GM12878 (cell line): Measurements from ENCODE around the gene BPI. TPM values are rescaled to one million over a fixed set of nuclear protein-coding genes. Genes with fewer than 3 reads are reported as not detected.
"Not testable (repeated sequence)": the region's sequence is repeated elsewhere in the genome, so short reads cannot be mapped to it uniquely, and the experiment has no call there.

Experiments used
- ATAC-seq: fragments of 200-7000 bp; cut with Tn5 transposase; 3 replicates; pipeline ENCODE4 v1.9.1; 2020; ENCODE audit warnings: mild to moderate bottlenecking, moderate library complexity
- BruUV-seq: library from RNA; stranded (reverse); fragments of 400-500 nt; replicated peaks from 2 replicates; lab custom pipeline; 2021; lab: Mats Ljungman, UMichigan
- CTCF ChIA-PET: fragments of 300-600 bp; sonication (Branson Sonifier 250); formaldehyde crosslinking; extraction: SDS; loops from one replicate; lab custom pipeline; 2021; ENCODE audit warnings: inconsistent platforms; lab: Yijun Ruan, JAX
- POLR2A ChIA-PET: fragments of 350-600 bp; formaldehyde crosslinking; extraction: SDS; loops from one replicate; lab custom pipeline; 2021; ENCODE audit warnings: inconsistent platforms; lab: Charles Lee
- RAD21 ChIA-PET: fragments of 300-600 bp; sonication (Branson Sonifier 250); formaldehyde crosslinking; loops from one replicate; lab custom pipeline; 2023; ENCODE audit warnings: antibody characterized with exemption; ENCODE audit not compliant: unreplicated experiment; lab: Charles Lee
- SMC1A ChIA-PET: fragments of 300-600 bp; sonication (Branson Sonifier 250); formaldehyde crosslinking; loops from one replicate; lab custom pipeline; 2023; ENCODE audit not compliant: unreplicated experiment, uncharacterized antibody; lab: Charles Lee
- DNase-seq: peaks from one replicate; pipeline ENCODE4 v3.0.0-alpha.2; 2011; ENCODE audit warnings: low read depth, low spot score
- FAIRE-seq: peaks from 3 replicates; lab custom pipeline; 2011; peaks lifted over from hg19 to GRCh38; lab: Jason Lieb, UNC
- H2AFZ ChIP-seq: 2 replicates; pipeline ENCODE4 v1.6.0; 2011; ENCODE audit warnings: low read depth, low read length, control low read depth; ENCODE audit not compliant: control insufficient read depth
- H3K27ac ChIP-seq: 2 replicates; pipeline ENCODE4 v1.5.1; 2011; ENCODE audit warnings: control low read depth; ENCODE audit not compliant: control insufficient read depth, insufficient read depth
- H3K27me3 ChIP-seq, 2 experiments: replicated peaks in 1 of 2; 2 replicates each; pipeline versions ENCODE4 v1.6.0 to v1.6.1; 2011; ENCODE audit warnings: low read length in 1 of 2; ENCODE audit not compliant: control insufficient read depth in 2 of 2, insufficient read depth in 2 of 2
- H3K36me3 ChIP-seq, 2 experiments: 2 replicates each; pipeline ENCODE4 v1.5.1; 2011; ENCODE audit warnings: low read length in 1 of 2; ENCODE audit not compliant: control insufficient read depth in 2 of 2, insufficient read depth in 2 of 2
- H3K4me1 ChIP-seq: 2 replicates; pipeline ENCODE4 v1.6.1; 2011; ENCODE audit warnings: mild to moderate bottlenecking, low read length, moderate library complexity, mixed read lengths; ENCODE audit not compliant: control insufficient read depth, insufficient read depth
- H3K4me2 ChIP-seq: 2 replicates; pipeline ENCODE4 v1.6.0; 2011; ENCODE audit warnings: control low read depth; ENCODE audit not compliant: control insufficient read depth, insufficient read depth
- H3K4me3 ChIP-seq: fragments of 200-600 bp; sonication (generic); 2 replicates; pipeline ENCODE4 v1.5.1; 2016
- H3K79me2 ChIP-seq: 2 replicates; pipeline ENCODE4 v1.6.0; 2011; ENCODE audit warnings: low read length; ENCODE audit not compliant: control insufficient read depth, insufficient read depth
- H3K9ac ChIP-seq: 2 replicates; pipeline ENCODE4 v1.8.0; 2011; ENCODE audit warnings: low read length, control low read depth, mixed read lengths; ENCODE audit not compliant: control insufficient read depth, insufficient read depth
- H3K9me3 ChIP-seq: replicated peaks from 3 replicates; pipeline ENCODE4 v1.5.1; 2011; ENCODE audit warnings: mild to moderate bottlenecking, low read length; ENCODE audit not compliant: control insufficient read depth, insufficient read depth
- H4K20me1 ChIP-seq: 2 replicates; pipeline ENCODE4 v1.6.0; 2011; ENCODE audit not compliant: control insufficient read depth, insufficient read depth
- ESRRA ChIP-seq: IDR thresholded peaks from 2 replicates; pipeline ENCODE4 v1.6.1; 2012; ENCODE audit warnings: mild to moderate bottlenecking, low read length, improper control_type of control experiment
- GATAD2B ChIP-seq: fragments of 450-650 bp; conservative IDR thresholded peaks from 2 replicates; pipeline ENCODE4 v1.6.1; 2017; ENCODE audit warnings: low read depth, mild to moderate bottlenecking, moderate library complexity
- ZNF274 ChIP-seq: IDR thresholded peaks from one replicate; pipeline ENCODE4 v1.8.0; 2011; ENCODE audit not compliant: insufficient read length, insufficient read depth
- WGBS: methylation state at CpG from one replicate; pipeline ENCODE4 v1.1.6; 2016; ENCODE audit warnings: low lambda C conversion rate; ENCODE audit not compliant: insufficient replicate concordance, insufficient coverage; ENCODE audit errors: missing lambda C conversion rate; 5-methylcytosine and 5-hydroxymethylcytosine counted together
- in situ Hi-C: fragments of 300-500 bp; cut with MboI; formaldehyde crosslinking; loops from 9 replicates; pipeline ENCODE4 v1.14.3; 2018; ENCODE audit warnings: mixed read lengths
- intact Hi-C: fragments of 100-400 bp; cut with micrococcal nuclease; formaldehyde crosslinking; loops from one replicate; pipeline ENCODE4 v1.14.2; 2022; ENCODE audit not compliant: unreplicated experiment
- polyA plus RNA-seq, 11 experiments: library from polyadenylated mRNA; depleted of rRNA in 4 of 11; unstranded in 6 of 11; stranded (reverse) in 5 of 11; fragments of >200 nt; fragmentation: Nextera tagmentation in 4 of 11; fragmentation: Illumina TruSeq in 1 of 11; extraction: Ambion mirVana in 4 of 11; extraction: Trizol in 1 of 11; gene quantifications; 1 replicate in 1 of 11; 2 replicates in 10 of 11; pipeline versions ENCODE4 v1.2.1 to v1.2.3, GENCODE V29; 2011 to 2016; ENCODE audit warnings: inconsistent platforms in 2 of 11, missing spikeins in 2 of 11, low read depth in 1 of 11
- total RNA-seq, 4 experiments: library from RNA; depleted of rRNA in 3 of 4; stranded (reverse); fragments of >200 nt in 3 of 4; fragmentation: Illumina TruSeq in 1 of 4; extraction: Trizol in 1 of 4; gene quantifications; 2 replicates each; pipeline versions ENCODE4 v1.2.1 to v1.2.3, GENCODE V29; 2013 to 2021
- TF ChIP-seq, protein P1 (sequence below): fragments of 450-650 bp; IDR thresholded peaks from 2 replicates; pipeline ENCODE4 v1.6.1; 2018; ENCODE audit warnings: borderline replicate concordance, mild to moderate bottlenecking; ENCODE audit not compliant: partially characterized antibody

Gene BPI
- total and polyA plus RNA-seq, 10 of the 15 experiments (the other 5 are each of a cell fraction or from before 2014, with no cell fraction given): not detected

DNA sequence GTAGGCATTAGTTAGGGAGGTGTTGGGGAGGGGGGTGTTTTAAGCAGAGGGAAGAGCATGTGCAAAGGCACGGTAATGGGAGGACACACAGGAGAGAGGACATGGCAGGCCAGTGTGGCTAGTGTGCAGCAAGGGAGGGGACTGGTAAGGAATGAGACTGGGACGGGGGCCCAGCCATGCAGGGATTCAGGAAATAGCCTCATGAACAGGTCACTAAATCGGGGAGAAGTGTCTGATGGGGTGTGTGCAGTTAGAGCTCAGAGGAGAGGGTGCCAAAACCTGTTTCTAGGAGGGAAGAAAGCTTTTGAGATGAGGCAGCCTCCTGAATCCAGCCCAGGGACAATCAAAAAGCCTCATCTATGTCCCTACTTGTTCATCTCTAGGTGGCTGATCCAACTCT is 7.5 kb downstream of the BPI start (continued):
- TF ChIP-seq ESRRA (no peak), GATAD2B (no peak)
- TF ChIP-seq, all 136 proteins: peak for 0

DNA sequence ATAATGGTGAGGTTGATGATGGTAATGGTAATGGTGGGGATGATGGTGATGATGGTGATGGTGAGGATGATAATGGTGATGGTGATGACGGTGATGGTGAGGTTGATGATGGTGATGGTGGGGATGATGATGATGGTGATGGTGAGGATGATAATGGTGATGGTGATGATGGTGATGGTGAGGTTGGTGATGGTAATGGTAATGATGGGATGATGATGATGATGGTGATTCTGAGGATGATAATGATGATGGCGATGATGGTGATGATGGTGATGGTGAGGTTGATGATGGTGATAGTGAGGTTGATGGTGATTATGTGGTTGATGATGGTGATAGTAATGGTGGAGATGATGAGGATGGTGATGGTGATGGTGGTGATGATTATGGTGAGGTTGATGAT is 9.7 kb downstream of the BPI start:
- H3K9ac ChIP-seq: no peak overlapping the region

DNA sequence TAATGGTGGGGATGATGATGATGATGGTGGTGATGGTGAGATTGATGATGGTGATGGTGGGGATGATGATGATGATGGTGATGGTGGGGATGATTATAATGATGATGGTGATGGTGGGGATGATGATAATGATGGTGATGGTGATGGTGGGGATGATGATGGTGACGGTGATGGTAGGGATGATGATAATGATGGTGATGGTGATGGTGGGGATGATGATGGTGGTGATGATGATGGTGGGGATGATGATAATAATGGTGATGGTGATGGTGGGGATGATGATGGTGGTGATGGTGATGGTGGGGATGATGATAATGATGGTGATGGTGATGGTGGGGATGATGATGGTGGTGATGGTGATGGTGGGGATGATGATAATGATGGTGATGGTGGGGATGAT is 10.4 kb downstream of the BPI start:
- H3K79me2 ChIP-seq, H3K4me3 ChIP-seq, DNase-seq, H3K36me3 ChIP-seq, ATAC-seq, FAIRE-seq, POLR2A ChIA-PET, in situ Hi-C loops, H2AFZ ChIP-seq, intact Hi-C loops, SMC1A ChIA-PET, CTCF ChIA-PET, H3K4me1 ChIP-seq, H4K20me1 ChIP-seq, H3K9me3 ChIP-seq, RAD21 ChIA-PET, H3K9ac ChIP-seq, H3K27ac ChIP-seq, H3K4me2 ChIP-seq, BruUV-seq: not testable (repeated sequence)
- peaks cover 2 to 10% of the 10 kb centered on the region in 2 experiments; a peak in 1 of 4 replicates for H3K27me3 ChIP-seq
- WGBS: 75% methylated on average over 1 of the region's 1 CpG

More for the DNA sequence above, 9.7 kb downstream of the BPI start:
- DNase-seq (no peak), FAIRE-seq (no peak), ATAC-seq (no peak)
- 53% methylated on average over 2 of the region's 2 CpGs for WGBS
- no TSS peak for BruUV-seq
- Histone ChIP-seq H3K9me3 (no peaks in the 10 kb centered on the region), H2AFZ (no peak overlapping the region), H3K27ac (no peak overlapping the region), H3K79me2 (no peaks in the 10 kb centered on the region), H3K36me3 (no peaks in the 10 kb centered on the region), H4K20me1 (no peaks in the 10 kb centered on the region), H3K4me2 (no peak overlapping the region), H3K4me1 (no peaks in the 10 kb centered on the region), H3K27me3 (peaks cover 2 to 10% of the 10 kb centered on the region in 2 experiments; a peak in 1 of 4 replicates), H3K4me3 (no peak overlapping the region)
- intact Hi-C loops: no loop called here
- ChIA-PET POLR2A (no interaction called here), SMC1A (no interaction called here), RAD21 (no interaction called here), CTCF (no interaction called here)
- in situ Hi-C loops: no loop called here
- TF ChIP-seq, protein P1, sequence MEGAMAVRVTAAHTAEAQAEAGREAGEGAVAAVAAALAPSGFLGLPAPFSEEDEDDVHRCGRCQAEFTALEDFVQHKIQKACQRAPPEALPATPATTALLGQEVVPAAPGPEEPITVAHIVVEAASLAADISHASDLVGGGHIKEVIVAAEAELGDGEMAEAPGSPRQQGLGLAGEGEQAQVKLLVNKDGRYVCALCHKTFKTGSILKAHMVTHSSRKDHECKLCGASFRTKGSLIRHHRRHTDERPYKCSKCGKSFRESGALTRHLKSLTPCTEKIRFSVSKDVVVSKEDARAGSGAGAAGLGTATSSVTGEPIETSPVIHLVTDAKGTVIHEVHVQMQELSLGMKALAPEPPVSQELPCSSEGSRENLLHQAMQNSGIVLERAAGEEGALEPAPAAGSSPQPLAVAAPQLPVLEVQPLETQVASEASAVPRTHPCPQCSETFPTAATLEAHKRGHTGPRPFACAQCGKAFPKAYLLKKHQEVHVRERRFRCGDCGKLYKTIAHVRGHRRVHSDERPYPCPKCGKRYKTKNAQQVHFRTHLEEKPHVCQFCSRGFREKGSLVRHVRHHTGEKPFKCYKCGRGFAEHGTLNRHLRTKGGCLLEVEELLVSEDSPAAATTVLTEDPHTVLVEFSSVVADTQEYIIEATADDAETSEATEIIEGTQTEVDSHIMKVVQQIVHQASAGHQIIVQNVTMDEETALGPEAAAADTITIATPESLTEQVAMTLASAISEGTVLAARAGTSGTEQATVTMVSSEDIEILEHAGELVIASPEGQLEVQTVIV: peak; percentile 10
- TF ChIP-seq ZNF274: no peak
